Esophagus squamous epithelium (tissue), 5 donors: ENCODE data around the gene ATP5MC2. TPM values are rescaled to one million over a fixed set of nuclear protein-coding genes. Genes with fewer than 3 reads are reported as not detected.
"Not testable (repeated sequence)": the region's sequence is repeated elsewhere in the genome, so short reads cannot be mapped to it uniquely, and the experiment has no call there.

Experiments used
- DNase-seq: peaks from one replicate; lab custom pipeline; 2025; lab: John Stamatoyannopoulos, UW
- H3K27ac ChIP-seq, 4 donors: fragments of 200-600 bp; sonication (generic); one replicate each; pipeline ENCODE4 v1.5.1; 2016 to 2019; ENCODE audit warnings: mild to moderate bottlenecking in 1 of 4
- H3K27me3 ChIP-seq, 4 donors: fragments of 200-600 bp; sonication (generic); 1 replicate in 3 of 4; 2 replicates in 1 of 4; pipeline versions ENCODE4 v1.5.1 to v1.6.0; 2017 to 2021; ENCODE audit warnings: antibody characterized with exemption in 1 of 4
- H3K36me3 ChIP-seq, 3 donors: fragments of 200-600 bp; sonication (generic); one replicate each; pipeline ENCODE4 v1.5.1; 2016 to 2019
- H3K4me1 ChIP-seq, 3 donors: fragments of 200-600 bp; sonication (generic); one replicate each; pipeline ENCODE4 v1.5.1; 2017 to 2019
- H3K4me3 ChIP-seq, 4 donors: fragments of 200-600 bp; sonication (generic); 1 replicate in 3 of 4; 2 replicates in 1 of 4; pipeline ENCODE4 v1.5.1; 2016 to 2019; ENCODE audit warnings: mild to moderate bottlenecking in 2 of 4, moderate library complexity in 1 of 4
- H3K9me3 ChIP-seq, 3 donors: fragments of 200-600 bp; sonication (generic); one replicate each; pipeline ENCODE4 v1.5.1; 2016 to 2019
- POLR2A ChIP-seq, 4 donors: fragments of 450-650 bp; IDR thresholded peaks; one replicate each; pipeline ENCODE4 v1.6.1; 2017; ENCODE audit warnings: antibody characterized with exemption in 4 of 4, mild to moderate bottlenecking in 4 of 4, moderate library complexity in 3 of 4
- WGBS, 2 donors: methylation state at CpG; one replicate each; pipeline ENCODE4 v1.1.5; 2018; 5-methylcytosine and 5-hydroxymethylcytosine counted together
- intact Hi-C: fragments of 100-400 bp; cut with DNase I; formaldehyde crosslinking; loops from one replicate; pipeline ENCODE4 v1.15.0; 2022
- total RNA-seq, 4 donors: library from RNA; depleted of rRNA; stranded (reverse); fragments of >200 nt; gene quantifications; one replicate each; pipeline ENCODE4 v1.1.0, GENCODE V29; 2016
- TF ChIP-seq, protein P1 (sequence below), 6 experiments: fragments of 450-650 bp in 4 of 6; fragments of 200-600 bp in 2 of 6; sonication (generic) in 2 of 6; IDR thresholded peaks; one replicate each; pipeline ENCODE4 v1.5.1; 2016 to 2019; ENCODE audit warnings: antibody characterized with exemption in 6 of 6, mild to moderate bottlenecking in 4 of 6, moderate library complexity in 4 of 6
- donor health status: DM: yes; HTN: yes; CAD: no.

ATP5MC2 gene
- total RNA-seq, 4 donors from 2014 or later: 240 to 303 (median 268) TPM

DNA sequence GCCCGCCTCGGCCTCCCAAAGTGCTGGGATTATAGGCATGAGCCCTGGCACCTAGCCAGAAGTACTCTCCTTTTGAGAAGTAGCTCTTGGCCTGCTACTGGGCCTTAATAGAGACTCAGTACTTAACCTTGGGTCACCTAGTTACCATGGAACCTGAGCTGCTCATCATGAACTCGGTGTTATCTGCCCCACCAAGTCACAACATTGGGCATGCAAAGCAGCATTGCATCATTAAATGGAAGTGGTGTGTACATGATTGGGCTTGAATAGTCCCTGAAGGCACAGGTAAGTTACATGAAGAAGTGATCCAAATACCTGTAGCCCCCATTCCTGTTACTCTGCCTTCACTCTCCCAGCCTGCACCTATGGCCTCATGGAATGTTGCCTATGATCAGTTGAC is 31.8 kb downstream of the ATP5MC2 start:
- H3K27ac ChIP-seq: no peak overlapping the region
- H3K9me3 ChIP-seq: no peaks in the 10 kb centered on the region
- no peak overlapping the region for H3K4me3 ChIP-seq
- WGBS, 2 donors: 59 to 86% methylated on average over 1 to 3 of the region's 3 CpGs
- no peaks in the 10 kb centered on the region for H3K36me3 ChIP-seq
- intact Hi-C loops: no loop called here
- no peaks in the 10 kb centered on the region for H3K4me1 ChIP-seq
- no peaks in the 10 kb centered on the region for H3K27me3 ChIP-seq
- no peak for TF ChIP-seq POLR2A (IDR thresholded peaks at IDR 0.05)
- TF ChIP-seq, protein P1, sequence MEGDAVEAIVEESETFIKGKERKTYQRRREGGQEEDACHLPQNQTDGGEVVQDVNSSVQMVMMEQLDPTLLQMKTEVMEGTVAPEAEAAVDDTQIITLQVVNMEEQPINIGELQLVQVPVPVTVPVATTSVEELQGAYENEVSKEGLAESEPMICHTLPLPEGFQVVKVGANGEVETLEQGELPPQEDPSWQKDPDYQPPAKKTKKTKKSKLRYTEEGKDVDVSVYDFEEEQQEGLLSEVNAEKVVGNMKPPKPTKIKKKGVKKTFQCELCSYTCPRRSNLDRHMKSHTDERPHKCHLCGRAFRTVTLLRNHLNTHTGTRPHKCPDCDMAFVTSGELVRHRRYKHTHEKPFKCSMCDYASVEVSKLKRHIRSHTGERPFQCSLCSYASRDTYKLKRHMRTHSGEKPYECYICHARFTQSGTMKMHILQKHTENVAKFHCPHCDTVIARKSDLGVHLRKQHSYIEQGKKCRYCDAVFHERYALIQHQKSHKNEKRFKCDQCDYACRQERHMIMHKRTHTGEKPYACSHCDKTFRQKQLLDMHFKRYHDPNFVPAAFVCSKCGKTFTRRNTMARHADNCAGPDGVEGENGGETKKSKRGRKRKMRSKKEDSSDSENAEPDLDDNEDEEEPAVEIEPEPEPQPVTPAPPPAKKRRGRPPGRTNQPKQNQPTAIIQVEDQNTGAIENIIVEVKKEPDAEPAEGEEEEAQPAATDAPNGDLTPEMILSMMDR (IDR thresholded peaks at IDR 0.05): no peak
- DNase-seq: no peak

DNA sequence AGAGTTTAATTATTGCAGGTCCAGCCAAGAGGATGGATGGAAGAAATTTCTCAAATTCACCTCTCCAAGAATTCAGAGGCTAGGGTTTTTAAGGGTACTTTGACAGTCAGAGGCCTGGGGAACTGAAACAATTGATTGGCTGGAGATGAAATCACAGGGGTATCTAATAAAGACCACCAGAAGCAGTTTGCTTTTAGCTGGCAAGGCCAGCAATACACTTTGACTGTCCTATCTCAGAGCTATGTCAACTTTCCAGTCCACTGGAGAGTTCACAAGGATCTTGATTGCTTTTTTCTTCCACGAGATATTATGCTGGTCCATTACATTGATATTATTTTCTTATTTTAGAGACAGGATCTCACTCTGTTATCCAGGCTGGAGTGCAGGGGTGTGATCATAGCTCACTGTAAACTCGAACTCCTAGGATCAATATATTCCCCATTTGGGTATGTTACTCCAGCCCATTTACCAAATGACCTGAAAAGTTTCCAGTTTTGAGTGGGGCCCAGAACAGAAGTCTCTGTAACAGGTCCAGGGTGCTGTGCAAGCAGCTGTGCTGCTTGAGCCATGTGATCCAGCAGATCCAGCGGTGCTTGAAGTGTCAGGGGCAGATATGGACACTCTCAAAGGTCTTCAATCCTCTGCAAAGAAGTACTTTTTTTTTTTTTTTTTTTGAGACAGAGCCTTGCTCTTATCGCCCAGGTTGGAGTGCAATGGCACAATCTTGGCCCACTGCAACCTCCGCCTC is 32.5 kb downstream of the ATP5MC2 start:
- Histone ChIP-seq H3K9me3 (no peaks in the 10 kb centered on the region), H3K36me3 (no peaks in the 10 kb centered on the region), H3K4me1 (no peaks in the 10 kb centered on the region), H3K4me3 (no peak overlapping the region), H3K27me3 (no peaks in the 10 kb centered on the region), H3K27ac (no peak overlapping the region)
- TF ChIP-seq POLR2A (IDR thresholded peaks at IDR 0.05): no peak
- TF ChIP-seq, protein P1 (IDR thresholded peaks at IDR 0.05): no peak
- DNase-seq: no peak
- intact Hi-C loops: no loop called here
- WGBS, 2 donors: 50 to 65% methylated on average over 3 to 5 of the region's 5 CpGs

DNA sequence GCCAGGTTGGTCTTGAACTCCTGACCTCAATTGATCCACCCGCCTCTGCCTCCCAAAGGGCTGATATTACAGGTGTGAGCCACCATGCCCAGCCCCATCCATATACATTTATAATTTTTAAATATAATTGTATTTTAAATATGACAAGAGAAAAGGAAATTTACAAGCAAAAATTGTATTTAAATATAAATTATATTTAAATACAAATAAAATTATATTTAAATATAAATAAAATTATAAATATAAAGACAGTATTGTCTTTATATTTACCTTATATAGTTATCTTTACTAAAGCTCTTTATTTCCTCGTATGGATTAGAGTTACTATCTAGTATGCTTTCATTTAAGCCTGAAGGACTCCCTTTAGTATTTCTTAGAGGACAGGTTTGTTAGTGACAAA is 37.8 kb downstream of the ATP5MC2 start:
- Histone ChIP-seq H3K36me3 (no peaks in the 10 kb centered on the region), H3K4me3 (no peak overlapping the region), H3K4me1 (no peaks in the 10 kb centered on the region), H3K27me3 (no peaks in the 10 kb centered on the region), H3K27ac (no peak overlapping the region), H3K9me3 (no peaks in the 10 kb centered on the region)
- intact Hi-C loops: no loop called here
- 82 to 87% methylated on average over 2 of the region's 2 CpGs for WGBS, 2 donors
- TF ChIP-seq POLR2A (IDR thresholded peaks at IDR 0.05): no peak
- TF ChIP-seq, protein P1 (IDR thresholded peaks at IDR 0.05): no peak
- no peak for DNase-seq

DNA sequence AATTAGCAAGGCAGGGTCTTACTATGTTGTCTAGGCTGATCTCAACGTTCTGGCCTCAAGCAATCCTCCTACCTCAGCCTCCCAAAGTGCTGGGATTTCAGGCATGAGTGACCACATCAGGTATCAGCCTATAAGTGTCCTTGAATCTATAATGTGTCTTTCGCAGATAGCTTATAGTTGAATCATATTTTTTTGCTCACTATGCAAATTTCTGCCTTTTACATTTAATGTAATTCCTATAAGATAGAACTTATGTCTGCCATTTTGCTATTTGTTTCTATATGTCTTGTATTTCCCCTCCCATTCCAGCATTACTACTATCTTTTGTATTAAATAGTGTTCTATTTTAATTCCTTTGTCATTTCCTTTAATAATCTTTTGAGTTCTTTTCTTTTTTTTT is 39.2 kb downstream of the ATP5MC2 start:
- H3K27ac ChIP-seq: no peak overlapping the region
- 27 to 40% methylated on average over 2 of the region's 2 CpGs for WGBS, 2 donors
- no peaks in the 10 kb centered on the region for H3K27me3 ChIP-seq
- H3K4me1 ChIP-seq: no peaks in the 10 kb centered on the region
- DNase-seq: no peak
- H3K9me3 ChIP-seq: no peaks in the 10 kb centered on the region
- H3K4me3 ChIP-seq: no peak overlapping the region
- H3K36me3 ChIP-seq: no peaks in the 10 kb centered on the region
- TF ChIP-seq POLR2A (IDR thresholded peaks at IDR 0.05): no peak
- TF ChIP-seq, protein P1 (IDR thresholded peaks at IDR 0.05): no peak
- intact Hi-C loops: no loop called here

DNA sequence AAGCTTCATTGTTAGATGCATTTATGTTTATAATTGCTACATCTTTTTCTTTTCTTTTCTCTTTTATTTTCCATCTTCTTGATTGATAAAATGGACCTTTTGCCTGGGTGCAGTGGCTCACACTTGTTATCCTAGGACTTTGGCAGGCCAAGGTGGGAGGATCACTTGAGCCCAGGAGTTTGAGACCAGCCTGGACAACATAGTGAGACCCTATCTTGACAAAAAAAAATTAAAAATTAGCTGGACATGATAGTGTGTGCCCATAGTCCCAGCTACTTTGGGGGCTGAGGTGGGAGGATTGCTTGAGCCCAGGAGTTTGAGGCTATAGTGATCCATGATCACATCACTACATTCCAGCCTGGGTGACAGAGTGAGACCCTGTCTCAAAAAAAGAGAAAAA is 40.2 kb downstream of the ATP5MC2 start:
- H3K27me3 ChIP-seq, H3K27ac ChIP-seq, H3K4me3 ChIP-seq, H3K4me1 ChIP-seq, H3K9me3 ChIP-seq, H3K36me3 ChIP-seq, intact Hi-C loops, DNase-seq: not testable (repeated sequence)
